DOHH2 (cell line): ENCODE data around the gene KIFC1.

Experiments used
- H3F3A ChIP-seq: fragments of 200-600 bp; sonication (generic), shearing (Covaris generic); 2 replicates; pipeline ENCODE4 v1.6.0; 2016; ENCODE audit warnings: antibody characterized with exemption, mild to moderate bottlenecking; ENCODE audit not compliant: control insufficient read depth, insufficient read depth
- H3K27ac ChIP-seq: fragments of 200-600 bp; sonication (generic); 2 replicates; pipeline ENCODE4 v1.5.1; 2014; ENCODE audit warnings: low read depth, mild to moderate bottlenecking, low read length, moderate library complexity
- H3K27me3 ChIP-seq: fragments of 200-600 bp; sonication (generic); 2 replicates; pipeline ENCODE4 v1.6.1; 2014; ENCODE audit warnings: mild to moderate bottlenecking, low read length, mixed read lengths; ENCODE audit not compliant: control insufficient read depth
- H3K36me3 ChIP-seq: fragments of 200-600 bp; sonication (generic); 2 replicates; pipeline ENCODE4 v1.6.1; 2014; ENCODE audit warnings: mild to moderate bottlenecking, low read length, moderate library complexity, mixed read lengths; ENCODE audit not compliant: control insufficient read depth
- H3K4me1 ChIP-seq: fragments of 200-600 bp; sonication (generic); 2 replicates; pipeline ENCODE4 v1.6.1; 2014; ENCODE audit warnings: mild to moderate bottlenecking, low read length, mixed read lengths; ENCODE audit not compliant: control insufficient read depth
- H3K4me2 ChIP-seq: fragments of 200-600 bp; sonication (generic); 2 replicates; pipeline ENCODE4 v1.6.0; 2014; ENCODE audit warnings: mild to moderate bottlenecking, low read length, moderate library complexity
- H3K4me3 ChIP-seq: fragments of 200-600 bp; sonication (generic); 2 replicates; pipeline ENCODE4 v1.5.1; 2014; ENCODE audit warnings: mild to moderate bottlenecking, low read length, mixed read lengths
- H3K79me2 ChIP-seq: fragments of 200-600 bp; sonication (generic); 2 replicates; pipeline ENCODE4 v1.6.1; 2014; ENCODE audit warnings: mild to moderate bottlenecking, low read length, mixed read lengths; ENCODE audit not compliant: control insufficient read depth
- H3K9me2 ChIP-seq: fragments of 200-600 bp; sonication (generic); replicated peaks from 2 replicates; pipeline ENCODE4 v1.6.1; 2014; ENCODE audit warnings: mild to moderate bottlenecking, low read length, mixed read lengths; ENCODE audit not compliant: control insufficient read depth
- H3K9me3 ChIP-seq: fragments of 200-600 bp; sonication (generic); 2 replicates; pipeline ENCODE4 v1.6.1; 2014; ENCODE audit warnings: antibody characterized with exemption, low read length, mixed read lengths; ENCODE audit not compliant: control insufficient read depth, insufficient read depth
- H4K20me1 ChIP-seq: fragments of 200-600 bp; sonication (generic); 2 replicates; pipeline ENCODE4 v1.6.0; 2014; ENCODE audit warnings: low read depth, mild to moderate bottlenecking, antibody characterized with exemption, low read length, moderate library complexity; ENCODE audit not compliant: control insufficient read depth, insufficient read depth
- EZH2phosphoT487 ChIP-seq: fragments of 200-600 bp; sonication (generic); IDR thresholded peaks from 2 replicates; pipeline ENCODE4 v1.6.1; 2017; ENCODE audit warnings: borderline replicate concordance, mild to moderate bottlenecking, antibody characterized with exemption, low read length, moderate library complexity, mixed read lengths
- TF ChIP-seq, protein P1 (sequence below): fragments of 200-600 bp; sonication (generic); IDR thresholded peaks from one replicate; pipeline ENCODE4 v1.5.1; 2014; ENCODE audit warnings: antibody characterized with exemption, mild to moderate bottlenecking, low read depth, low read length; ENCODE audit not compliant: poor library complexity, severe bottlenecking

KIFC1 gene

DNA sequence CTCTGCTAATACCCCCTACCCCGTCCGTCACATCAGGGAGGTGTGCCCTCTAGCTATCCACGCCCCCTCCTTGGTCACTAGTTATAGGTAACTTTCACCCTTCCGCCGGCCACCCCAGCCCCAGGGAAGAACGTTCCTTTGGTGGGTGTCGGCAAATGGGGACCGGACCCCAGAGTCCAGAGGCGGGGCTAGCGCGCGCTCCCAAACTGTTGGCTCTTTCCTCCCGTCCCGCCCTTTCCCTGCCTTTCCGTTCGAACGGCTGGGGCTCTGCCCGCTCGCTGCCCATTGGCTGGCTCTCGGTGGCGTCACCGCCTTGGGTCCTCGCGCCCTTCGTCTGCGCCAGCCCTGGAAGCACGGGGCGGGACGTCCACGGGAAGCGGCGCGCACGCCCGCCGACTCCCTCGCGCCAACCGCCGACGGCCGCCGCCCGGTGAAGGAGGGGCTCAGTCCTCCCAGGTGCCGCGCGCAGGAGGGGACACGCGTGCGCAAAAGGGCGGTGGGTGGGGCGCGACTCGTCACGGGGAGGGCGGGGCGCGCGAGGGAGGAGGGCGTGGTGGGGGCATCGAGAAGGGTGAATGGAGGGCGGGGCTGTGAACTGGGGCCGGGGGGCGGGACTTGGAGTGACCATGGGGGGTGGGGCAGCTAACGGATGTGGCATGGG is 18.6 kb downstream of the KIFC1 start:
- peaks cover 8% of the 10 kb centered on the region for H3K79me2 ChIP-seq
- H3K36me3 ChIP-seq, result peaks cover 61% of the 10 kb centered on the region
- TF ChIP-seq EZH2phosphoT487, result no peak
- TF ChIP-seq, protein P1, sequence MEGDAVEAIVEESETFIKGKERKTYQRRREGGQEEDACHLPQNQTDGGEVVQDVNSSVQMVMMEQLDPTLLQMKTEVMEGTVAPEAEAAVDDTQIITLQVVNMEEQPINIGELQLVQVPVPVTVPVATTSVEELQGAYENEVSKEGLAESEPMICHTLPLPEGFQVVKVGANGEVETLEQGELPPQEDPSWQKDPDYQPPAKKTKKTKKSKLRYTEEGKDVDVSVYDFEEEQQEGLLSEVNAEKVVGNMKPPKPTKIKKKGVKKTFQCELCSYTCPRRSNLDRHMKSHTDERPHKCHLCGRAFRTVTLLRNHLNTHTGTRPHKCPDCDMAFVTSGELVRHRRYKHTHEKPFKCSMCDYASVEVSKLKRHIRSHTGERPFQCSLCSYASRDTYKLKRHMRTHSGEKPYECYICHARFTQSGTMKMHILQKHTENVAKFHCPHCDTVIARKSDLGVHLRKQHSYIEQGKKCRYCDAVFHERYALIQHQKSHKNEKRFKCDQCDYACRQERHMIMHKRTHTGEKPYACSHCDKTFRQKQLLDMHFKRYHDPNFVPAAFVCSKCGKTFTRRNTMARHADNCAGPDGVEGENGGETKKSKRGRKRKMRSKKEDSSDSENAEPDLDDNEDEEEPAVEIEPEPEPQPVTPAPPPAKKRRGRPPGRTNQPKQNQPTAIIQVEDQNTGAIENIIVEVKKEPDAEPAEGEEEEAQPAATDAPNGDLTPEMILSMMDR, result no peak
- H3K27ac ChIP-seq, result peak overlapping the region; percentile 86
- H3K9me2 ChIP-seq, result no peaks in the 10 kb centered on the region
- H3K9me3 ChIP-seq, result no peaks in the 10 kb centered on the region
- H3K4me2 ChIP-seq, result peak overlapping the region; percentile 92
- H3F3A ChIP-seq, result peaks cover 47% of the 10 kb centered on the region
- H4K20me1 ChIP-seq, result no peaks in the 10 kb centered on the region
- no peaks in the 10 kb centered on the region for H3K27me3 ChIP-seq
- H3K4me3 ChIP-seq, result peak overlapping the region; percentile 79
- H3K4me1 ChIP-seq, result peaks cover 35% of the 10 kb centered on the region

DNA sequence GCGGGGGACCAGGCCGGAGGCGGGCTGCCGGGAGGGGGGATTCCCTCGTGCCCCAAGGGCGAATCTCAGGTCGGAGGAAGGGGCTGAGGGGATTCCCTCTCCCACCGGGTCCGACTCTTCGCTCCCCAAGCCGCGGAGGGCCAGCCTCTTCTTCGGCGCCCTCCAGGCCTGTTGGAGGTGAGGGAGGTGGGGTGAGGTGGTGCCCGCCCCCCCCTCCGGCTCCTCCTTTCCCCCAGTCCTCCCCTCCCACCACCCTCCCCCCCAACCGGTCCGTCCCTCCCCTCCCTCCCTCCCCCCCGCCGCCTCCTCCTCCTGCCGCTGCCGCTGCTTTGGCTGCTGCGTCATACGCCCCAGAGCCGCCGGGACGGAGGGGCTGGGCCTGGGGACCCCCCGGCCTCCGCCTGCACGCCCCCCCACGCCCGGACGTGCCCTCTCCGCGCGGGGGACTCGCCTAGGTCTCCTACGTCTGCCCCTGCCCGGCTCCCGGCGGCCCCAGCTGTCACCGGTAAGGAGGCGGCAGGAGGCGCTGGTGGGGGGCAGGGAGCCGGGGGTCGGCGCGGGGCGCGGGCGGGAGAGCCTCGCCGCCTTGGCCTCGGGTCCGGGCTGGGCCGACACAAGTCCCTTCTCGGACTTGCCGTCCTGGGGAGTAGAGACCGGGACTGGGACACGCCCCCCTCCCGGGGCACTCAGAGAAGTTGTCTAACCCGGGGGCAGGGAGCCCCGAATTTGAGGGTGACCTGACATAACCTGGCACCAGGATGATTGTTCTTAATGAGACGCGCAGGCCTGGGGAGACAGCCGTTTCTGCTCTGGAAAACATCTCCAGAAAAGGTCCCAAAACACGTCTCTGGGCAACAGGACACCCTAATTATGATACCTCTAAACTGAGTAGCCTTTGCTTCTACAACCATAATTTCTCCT is 19.3 kb downstream of the KIFC1 start, which contains the start of gene PHF1:
Gene PHF1, plus strand, starts transcription at position 304 of the 921 bp plus-strand sequence. CDS start 1,250 bp downstream, outside the sequence.
- peaks cover 61% of the 10 kb centered on the region for H3K36me3 ChIP-seq
- no peaks in the 10 kb centered on the region for H3K9me3 ChIP-seq
- peaks cover 15% of the 10 kb centered on the region for H3K79me2 ChIP-seq
- H3K4me1 ChIP-seq, result peaks cover 43% of the 10 kb centered on the region
- no peaks in the 10 kb centered on the region for H3K9me2 ChIP-seq
- H3K4me3 ChIP-seq, result peak within 1 kb of the TSS; percentile 83
- H3F3A ChIP-seq, result peaks cover 45% of the 10 kb centered on the region
- TF ChIP-seq, protein P1, result no peak
- TF ChIP-seq EZH2phosphoT487, result no peak
- H3K27me3 ChIP-seq, result no peaks in the 10 kb centered on the region
- peak within 1 kb of the TSS; percentile 92 for H3K4me2 ChIP-seq
- peak within 1 kb of the TSS; percentile 86 for H3K27ac ChIP-seq
- no peaks in the 10 kb centered on the region for H4K20me1 ChIP-seq

DNA sequence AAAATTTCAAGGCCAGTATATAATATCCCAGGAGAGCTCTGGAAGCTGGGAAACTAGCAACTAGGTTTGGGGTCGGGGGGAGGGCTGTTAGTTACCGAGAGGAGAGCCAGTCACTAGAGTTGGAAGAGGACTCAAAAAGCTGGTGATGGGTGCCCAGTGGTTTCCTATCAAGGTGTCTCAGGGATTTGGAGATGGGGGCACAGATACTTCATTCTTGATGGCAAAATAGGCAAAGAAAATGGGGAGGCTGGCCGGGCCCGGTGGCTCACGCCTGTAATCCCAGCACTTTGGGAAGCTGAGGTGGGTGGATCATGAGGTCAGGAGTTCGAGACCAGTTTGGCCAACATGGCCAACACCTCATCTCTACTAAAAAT is 20.0 kb downstream of the KIFC1 start:
- peaks cover 60% of the 10 kb centered on the region for H3K36me3 ChIP-seq
- H3K9me3 ChIP-seq, result no peaks in the 10 kb centered on the region
- no peak for TF ChIP-seq EZH2phosphoT487
- TF ChIP-seq, protein P1, result no peak
- peaks cover 22% of the 10 kb centered on the region for H3K79me2 ChIP-seq
- peaks cover 49% of the 10 kb centered on the region for H3K4me1 ChIP-seq
- H3K4me2 ChIP-seq, result peak overlapping the region; percentile 88
- no peaks in the 10 kb centered on the region for H3K27me3 ChIP-seq
- H4K20me1 ChIP-seq, result no peaks in the 10 kb centered on the region; the same call in 1 of the 2 replicates
- H3K4me3 ChIP-seq, result peak overlapping the region; percentile 83
- H3F3A ChIP-seq, result peaks cover 45% of the 10 kb centered on the region
- no peaks in the 10 kb centered on the region for H3K9me2 ChIP-seq
- peak overlapping the region; percentile 61; the same call in 1 of the 2 replicates for H3K27ac ChIP-seq
